ENCODE data around the gene ADA.
"Not testable (repeated sequence)": the region's sequence is repeated elsewhere in the genome, so short reads cannot be mapped to it uniquely, and the experiment has no call there.

Gene ADA

DNA sequence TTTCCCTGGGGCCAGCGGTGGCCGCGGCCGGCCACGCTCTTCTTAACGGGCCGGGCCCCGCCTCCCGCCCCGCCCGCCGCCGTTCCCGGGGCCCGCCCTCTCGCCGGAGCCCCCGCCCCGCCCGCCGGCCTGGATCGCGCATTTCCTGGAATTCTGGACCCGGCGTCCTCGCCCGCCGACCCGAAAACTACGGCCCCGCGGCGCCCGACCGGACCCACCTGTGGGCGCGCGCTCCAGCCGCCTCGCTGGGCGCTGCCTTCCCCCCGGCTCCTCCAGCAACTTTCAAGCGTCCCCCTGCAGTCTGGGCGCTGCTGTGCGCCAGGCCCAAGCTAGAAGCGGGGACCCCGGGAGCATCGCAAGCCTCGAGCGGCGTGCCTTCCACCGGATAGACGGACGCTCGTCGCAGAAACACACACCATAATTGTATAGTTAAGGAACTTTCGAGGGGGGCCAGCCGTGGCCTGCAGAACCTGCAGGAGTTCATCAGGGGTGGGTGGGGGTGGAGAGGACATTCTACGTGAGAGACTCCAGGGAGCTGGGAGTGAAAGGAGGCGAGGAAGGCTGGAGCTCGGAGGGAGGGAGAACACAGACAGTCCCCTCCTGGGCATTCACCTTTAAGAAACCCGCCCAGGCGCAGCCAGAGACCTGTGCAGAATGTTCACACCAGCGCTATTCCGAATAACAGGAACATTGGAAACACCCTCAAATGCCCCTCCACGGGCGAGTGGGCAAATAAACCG, at the start of gene ADA:
ADA (minus strand) TSS at position 16 of the 740 bp plus-strand sequence. CDS start 92 bp downstream, outside the sequence.
- DNase-seq (ENCODE audit: low spot score in 2 of 2) (peak; percentile 43 to 78), ATAC-seq (peak; percentile 74)
- H3K4me3 Mint-ChIP-seq, result peak within 1 kb of the TSS; percentile 68
- H3K4me1 Mint-ChIP-seq, result peaks cover 58% of the 10 kb centered on the region
- H3K9me3 Mint-ChIP-seq, result no peaks in the 10 kb centered on the region
- H3K36me3 Mint-ChIP-seq, result peaks cover 4% of the 10 kb centered on the region
- peak within 1 kb of the TSS; percentile 91 for H3K27ac Mint-ChIP-seq

DNA sequence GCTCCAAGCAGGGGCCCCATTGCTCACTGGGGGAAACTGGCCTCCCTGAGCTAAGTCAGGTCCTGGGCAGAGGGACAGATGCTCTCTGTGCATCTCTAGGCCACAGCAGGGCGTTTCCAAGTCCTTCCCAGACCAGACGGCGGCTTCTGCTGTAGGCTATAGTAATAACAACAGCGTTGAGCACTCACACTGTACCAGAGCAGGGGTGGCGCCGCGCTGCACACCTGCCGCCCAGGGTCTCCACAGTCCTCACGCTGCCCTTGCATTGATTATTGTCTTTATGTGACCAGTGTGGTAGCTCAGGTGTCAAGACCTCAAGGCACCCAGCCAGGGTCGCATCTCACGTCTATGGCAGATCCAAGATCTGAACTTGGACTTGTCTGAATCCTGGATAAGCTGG, 48.8 kb upstream of the ADA start:
- no peak overlapping the region for H3K4me3 Mint-ChIP-seq
- ATAC-seq (no peak), DNase-seq (ENCODE audit: low spot score in 2 of 2) (no peak)
- no peaks in the 10 kb centered on the region for H3K9me3 Mint-ChIP-seq
- no peaks in the 10 kb centered on the region for H3K4me1 Mint-ChIP-seq
- H3K27ac Mint-ChIP-seq, result no peak overlapping the region
- no peaks in the 10 kb centered on the region for H3K36me3 Mint-ChIP-seq

DNA sequence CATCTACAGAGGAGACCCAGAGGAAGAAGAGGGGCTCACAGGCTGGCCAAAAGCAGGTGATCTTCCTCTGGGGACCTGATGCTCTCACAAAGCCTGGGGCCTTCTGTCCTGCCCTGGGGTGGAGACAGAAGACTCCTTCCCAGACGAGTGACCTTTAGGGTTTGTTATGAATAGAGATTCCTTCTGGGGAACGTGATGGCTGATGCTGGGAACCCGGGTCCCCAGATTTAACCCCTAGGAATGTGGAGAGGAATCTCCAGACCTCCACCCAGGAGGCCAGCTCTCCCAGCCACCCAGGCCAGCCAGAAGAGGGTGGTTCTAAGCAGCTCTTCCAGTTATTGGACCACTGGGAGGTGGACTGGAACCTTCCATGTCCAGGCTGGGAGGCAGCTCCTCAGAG, 46.9 kb upstream of the ADA start:
- no peaks in the 10 kb centered on the region for H3K4me1 Mint-ChIP-seq
- no peak overlapping the region for H3K4me3 Mint-ChIP-seq
- DNase-seq (ENCODE audit: low spot score in 2 of 2) (no peak), ATAC-seq (no peak)
- no peak overlapping the region for H3K27ac Mint-ChIP-seq
- no peaks in the 10 kb centered on the region for H3K9me3 Mint-ChIP-seq
- H3K36me3 Mint-ChIP-seq, result no peaks in the 10 kb centered on the region

DNA sequence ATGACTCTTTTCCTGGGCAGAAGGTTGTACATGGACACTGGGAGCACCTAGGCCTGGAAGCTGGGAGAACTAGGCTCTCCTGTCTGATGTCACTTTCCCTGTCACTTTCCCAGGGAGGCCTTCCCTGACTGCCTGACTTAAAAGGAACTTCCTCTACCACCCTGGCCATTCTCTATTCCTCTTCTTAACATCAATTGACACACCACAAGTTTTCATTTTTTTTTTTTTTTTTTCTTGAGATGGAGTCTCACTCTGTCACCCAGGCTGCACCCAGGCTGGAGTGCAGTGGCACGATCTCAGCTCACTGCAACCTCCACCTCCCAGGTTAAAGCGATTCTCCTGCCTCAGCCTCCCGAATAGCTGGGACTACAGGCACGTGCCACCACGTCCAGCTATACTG, 45.5 kb upstream of the ADA start:
- H3K4me3 Mint-ChIP-seq; H3K36me3 Mint-ChIP-seq; ATAC-seq; H3K4me1 Mint-ChIP-seq; H3K27ac Mint-ChIP-seq; H3K9me3 Mint-ChIP-seq; DNase-seq (ENCODE audit: low spot score in 2 of 2): not testable (repeated sequence)

DNA sequence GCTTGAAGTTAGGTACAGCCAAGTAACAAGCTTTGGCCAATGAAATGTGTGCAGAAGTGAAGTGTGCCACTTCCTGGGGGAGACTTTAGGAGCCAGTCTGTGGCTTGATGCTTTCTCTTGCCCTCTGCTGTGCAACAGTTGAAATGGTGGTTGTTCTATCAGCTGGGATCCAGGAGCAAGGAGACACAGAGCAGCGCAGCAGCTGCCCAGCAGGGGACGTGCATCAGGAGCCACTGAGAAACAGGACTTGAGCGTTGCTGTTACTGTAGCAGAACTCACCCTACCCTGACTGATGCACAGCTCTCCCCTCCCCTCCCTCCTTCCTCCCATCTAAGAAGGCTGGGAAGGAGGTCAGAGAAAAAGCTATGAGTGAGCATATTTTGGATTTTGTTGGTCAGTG, 44.8 kb upstream of the ADA start:
- Mint-ChIP-seq H3K4me1 (no peaks in the 10 kb centered on the region), H3K4me3 (no peak overlapping the region), H3K9me3 (no peaks in the 10 kb centered on the region), H3K36me3 (no peaks in the 10 kb centered on the region), H3K27ac (no peak overlapping the region)
- DNase-seq (ENCODE audit: low spot score in 2 of 2) (no peak), ATAC-seq (no peak)

DNA sequence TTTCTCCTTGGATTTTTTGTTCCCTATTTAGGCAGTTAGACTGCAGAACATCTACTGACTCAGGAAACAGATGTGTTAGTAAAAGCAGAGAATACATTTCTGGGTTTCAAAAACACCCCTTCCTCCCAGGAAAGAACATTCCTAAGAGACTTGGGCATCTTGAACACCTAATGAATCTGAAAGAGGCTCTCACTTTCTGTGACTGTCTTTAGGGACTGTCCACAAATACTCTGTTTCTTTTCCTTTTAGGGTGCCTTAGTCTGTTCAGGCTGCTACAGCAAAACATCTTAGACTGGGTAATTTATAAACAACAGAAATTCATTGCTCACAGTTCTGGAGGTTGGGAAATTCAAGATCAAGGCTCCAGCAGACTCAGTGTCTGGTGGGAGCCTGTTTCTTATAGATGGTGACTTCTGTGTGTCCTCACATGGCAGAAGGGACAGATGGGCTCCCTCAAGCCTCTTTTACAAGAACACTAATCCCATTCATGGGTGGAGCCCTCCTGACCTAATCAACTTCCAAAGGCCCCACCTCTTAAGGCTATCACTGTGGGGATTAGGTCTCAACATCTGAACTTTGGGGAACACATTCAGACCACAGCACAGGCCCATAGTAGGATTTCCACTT, 44.3 kb upstream of the ADA start:
- Mint-ChIP-seq H3K36me3 (no peaks in the 10 kb centered on the region), H3K27ac (no peak overlapping the region), H3K4me1 (no peaks in the 10 kb centered on the region), H3K4me3 (no peak overlapping the region), H3K9me3 (no peaks in the 10 kb centered on the region)
- ATAC-seq (no peak), DNase-seq (ENCODE audit: low spot score in 2 of 2) (no peak)

DNA sequence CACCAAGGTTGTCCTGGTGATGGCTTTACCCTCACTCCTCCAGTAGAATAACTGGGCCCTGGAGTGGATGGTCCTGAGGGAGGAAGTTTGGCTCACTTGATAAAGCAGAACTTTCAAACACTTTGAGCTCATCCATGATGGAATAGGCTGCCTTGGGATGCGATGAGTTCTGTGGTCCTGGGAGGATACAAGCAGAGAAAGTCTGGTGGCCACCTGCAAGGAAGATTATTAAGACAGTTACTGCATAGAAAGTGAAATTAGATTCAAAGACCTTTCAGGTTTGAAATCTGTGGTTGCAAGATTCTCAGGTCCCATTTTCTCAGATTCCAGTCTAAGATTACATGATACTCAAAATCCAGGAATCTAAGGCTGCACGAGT, 43.8 kb upstream of the ADA start:
- no peak overlapping the region for H3K4me3 Mint-ChIP-seq
- H3K9me3 Mint-ChIP-seq, result no peaks in the 10 kb centered on the region
- DNase-seq (ENCODE audit: low spot score in 2 of 2) (no peak), ATAC-seq (no peak)
- no peaks in the 10 kb centered on the region for H3K36me3 Mint-ChIP-seq
- no peaks in the 10 kb centered on the region for H3K4me1 Mint-ChIP-seq
- H3K27ac Mint-ChIP-seq, result no peak overlapping the region

DNA sequence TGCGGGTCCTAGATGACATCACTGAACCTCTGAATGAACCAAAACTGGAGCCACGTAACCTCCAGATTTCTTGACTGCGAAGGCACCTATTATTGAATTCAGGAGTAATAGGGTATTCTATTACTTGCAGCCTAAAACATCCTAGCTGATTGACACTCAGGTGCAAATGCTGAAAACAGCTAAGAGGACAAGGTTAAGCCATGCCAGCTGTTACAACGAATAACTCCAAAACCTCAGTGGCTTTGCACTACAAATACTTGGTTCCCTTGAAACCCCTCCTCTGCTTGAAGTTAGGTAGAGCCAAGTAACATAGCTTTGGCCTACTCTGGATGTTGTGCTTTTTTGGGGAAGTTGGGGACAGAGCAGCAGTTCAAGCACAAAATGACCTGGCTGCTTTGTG, 42.7 kb upstream of the ADA start:
- H3K9me3 Mint-ChIP-seq, result no peaks in the 10 kb centered on the region
- no peak for ATAC-seq
- H3K27ac Mint-ChIP-seq, result no peak overlapping the region
- H3K4me3 Mint-ChIP-seq, result no peak overlapping the region
- H3K4me1 Mint-ChIP-seq, result no peaks in the 10 kb centered on the region
- no peaks in the 10 kb centered on the region for H3K36me3 Mint-ChIP-seq
- no peak for DNase-seq (ENCODE audit: low spot score in 2 of 2)

DNA sequence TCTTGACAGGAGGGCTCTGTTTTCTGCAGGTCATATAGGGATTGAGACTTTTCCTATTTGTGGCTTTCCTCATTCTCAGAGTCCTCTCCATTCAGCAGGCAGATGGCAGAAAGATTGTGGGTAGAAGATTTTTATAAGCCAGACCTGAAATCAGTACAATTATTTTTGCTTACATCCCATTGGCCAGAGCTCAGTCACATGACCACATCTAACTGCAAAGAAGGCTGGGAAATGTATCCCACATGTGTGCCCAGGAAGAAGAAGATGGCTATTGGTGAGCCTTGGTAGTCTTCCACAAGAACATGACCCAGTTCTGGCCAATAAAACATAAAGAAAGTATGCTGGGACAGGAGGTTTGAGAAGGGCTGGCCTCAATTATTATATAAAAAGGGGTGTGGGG, 42.1 kb upstream of the ADA start:
- no peak overlapping the region for H3K27ac Mint-ChIP-seq
- no peak overlapping the region for H3K4me3 Mint-ChIP-seq
- DNase-seq (ENCODE audit: low spot score in 2 of 2) (no peak), ATAC-seq (no peak)
- H3K36me3 Mint-ChIP-seq, result no peaks in the 10 kb centered on the region
- no peaks in the 10 kb centered on the region for H3K4me1 Mint-ChIP-seq
- no peaks in the 10 kb centered on the region for H3K9me3 Mint-ChIP-seq

DNA sequence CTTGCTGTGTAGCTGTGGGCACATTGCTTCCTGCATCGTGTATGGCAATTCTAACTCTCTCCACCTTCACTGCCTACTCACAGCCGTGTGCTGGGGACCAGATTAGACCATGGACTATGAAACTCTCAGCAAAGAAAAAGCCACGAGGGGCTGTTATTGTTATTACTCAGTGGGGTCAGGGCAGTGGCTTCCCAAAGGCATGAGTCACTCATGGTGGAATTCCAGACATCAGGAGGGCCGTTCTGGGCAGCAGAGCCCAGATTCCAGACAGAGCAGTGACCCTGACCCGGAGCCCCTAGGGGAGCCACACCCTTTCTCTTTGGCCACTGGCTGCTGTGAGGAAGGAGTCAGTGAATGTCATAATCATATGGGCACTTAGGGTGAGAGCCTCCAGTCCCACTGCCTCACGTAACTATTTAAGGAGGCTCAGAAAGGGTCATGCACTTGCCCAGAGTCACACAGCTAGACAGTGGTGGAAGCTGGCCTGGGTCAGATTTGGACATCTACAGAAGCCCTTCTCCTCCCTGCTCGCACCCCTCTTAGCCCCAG, 41.5 kb upstream of the ADA start:
- H3K4me1 Mint-ChIP-seq, result no peaks in the 10 kb centered on the region

DNA sequence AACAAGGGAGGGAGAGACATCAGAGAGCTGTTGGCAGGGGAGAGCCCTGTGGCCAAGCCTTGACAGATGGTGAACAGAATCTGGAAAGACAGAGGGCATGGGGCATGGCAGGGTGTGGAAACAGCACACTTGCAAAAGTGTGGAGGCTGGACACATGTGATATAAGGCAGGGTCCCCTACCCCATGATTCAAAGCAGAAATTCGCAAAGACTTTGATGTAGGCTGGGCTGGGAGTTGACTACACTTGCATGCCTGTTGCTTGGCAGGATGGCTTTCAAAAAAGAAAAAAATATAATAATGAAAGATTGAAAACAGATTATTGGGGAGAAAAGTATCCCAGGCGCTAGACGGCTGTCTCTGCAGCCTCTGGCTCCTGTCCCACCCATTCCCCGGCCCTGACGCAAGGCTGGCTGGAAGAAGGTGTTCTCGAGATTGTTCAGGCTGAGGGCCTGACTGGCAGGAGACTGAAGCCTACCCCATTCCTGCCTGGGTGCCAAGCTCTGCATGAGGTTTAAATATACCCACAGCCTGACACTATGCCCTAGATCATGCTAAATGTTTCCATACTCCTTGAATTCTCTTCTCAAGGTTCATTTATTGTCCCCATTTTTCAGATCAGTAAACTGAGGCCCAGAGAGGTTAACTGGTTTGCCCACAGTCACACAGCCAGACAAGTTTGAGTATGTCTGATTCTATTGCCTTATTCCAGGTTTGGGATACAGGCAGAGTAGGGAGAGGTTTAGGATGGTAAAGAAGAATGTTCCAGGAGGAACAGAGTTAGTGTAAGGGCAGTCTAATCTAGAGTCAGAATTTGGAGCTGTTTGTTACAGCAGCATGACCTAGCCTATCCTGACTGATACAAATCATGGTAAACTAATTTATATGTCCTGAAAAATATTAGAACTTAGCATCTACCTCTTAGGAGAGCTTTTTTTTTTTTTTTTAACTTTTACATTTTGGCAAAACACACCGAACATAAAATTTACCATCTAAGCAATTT, 40.2 kb upstream of the ADA start:
- no peak for DNase-seq (ENCODE audit: low spot score in 2 of 2)
- Mint-ChIP-seq H3K27ac (no peak overlapping the region), H3K36me3 (no peaks in the 10 kb centered on the region), H3K4me1 (no peaks in the 10 kb centered on the region), H3K4me3 (no peak overlapping the region), H3K9me3 (no peaks in the 10 kb centered on the region)
- no peak for ATAC-seq

More for the DNA sequence above, 41.5 kb upstream of the ADA start:
- Mint-ChIP-seq H3K36me3 (no peaks in the 10 kb centered on the region), H3K4me3 (no peak overlapping the region), H3K9me3 (no peaks in the 10 kb centered on the region), H3K27ac (no peak overlapping the region)
- ATAC-seq (no peak), DNase-seq (ENCODE audit: low spot score in 2 of 2) (no peak)

DNA sequence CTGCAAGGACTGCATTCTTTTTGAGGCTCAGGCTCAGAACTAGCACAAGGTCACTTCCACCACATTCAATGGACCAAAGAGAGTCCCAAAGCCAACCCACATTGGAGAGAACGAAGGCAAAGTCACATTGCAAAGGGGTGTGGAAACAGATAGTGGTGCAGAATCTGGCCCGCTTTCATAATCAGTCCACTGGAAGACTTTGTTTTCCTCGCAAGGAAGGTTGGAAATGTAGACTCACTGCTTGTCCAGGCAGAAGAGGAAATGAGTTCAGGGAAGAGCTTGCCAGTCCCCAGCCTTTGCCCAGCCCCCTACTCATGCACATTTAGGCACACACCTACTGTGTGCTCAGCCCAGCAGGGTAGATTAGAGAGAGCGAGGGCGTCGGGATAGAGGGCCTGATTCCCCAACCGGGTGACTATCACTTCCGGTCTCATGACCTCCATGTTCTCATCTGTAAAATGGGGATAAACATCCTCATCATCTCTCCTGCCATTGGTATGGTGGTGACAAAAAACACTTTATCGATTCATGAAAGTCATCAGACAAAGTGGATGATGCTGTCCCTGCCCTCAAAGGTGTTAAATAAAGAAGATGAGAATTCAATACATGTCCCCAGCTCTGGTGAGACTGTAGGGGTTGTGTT, 39.4 kb upstream of the ADA start:
- H3K4me1 Mint-ChIP-seq, result no peaks in the 10 kb centered on the region
- ATAC-seq (no peak), DNase-seq (ENCODE audit: low spot score in 2 of 2) (no peak)
- no peaks in the 10 kb centered on the region for H3K36me3 Mint-ChIP-seq
- H3K9me3 Mint-ChIP-seq, result no peaks in the 10 kb centered on the region
- no peak overlapping the region for H3K27ac Mint-ChIP-seq
- no peak overlapping the region for H3K4me3 Mint-ChIP-seq

DNA sequence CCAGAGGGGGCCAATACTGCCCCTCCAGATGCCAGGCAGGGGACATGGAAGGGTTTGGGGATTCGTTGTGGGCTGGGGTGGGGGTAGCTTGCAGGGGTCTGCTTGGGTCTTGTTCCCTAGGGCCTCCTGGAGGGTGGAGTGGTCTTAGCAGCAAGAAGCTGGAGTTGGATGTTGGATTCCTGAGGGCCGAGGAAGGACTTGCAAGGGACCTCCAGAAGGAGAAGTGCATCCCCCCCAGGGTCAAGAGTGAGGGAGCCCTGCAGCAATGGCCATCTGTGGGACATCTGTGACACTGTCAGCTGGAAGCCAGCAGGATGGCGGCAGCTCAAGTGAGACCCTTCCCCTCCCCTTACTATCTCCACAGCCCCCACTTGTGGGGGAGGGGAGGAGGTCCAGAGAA, 38.3 kb upstream of the ADA start:
- Mint-ChIP-seq H3K4me1 (peaks cover 8% of the 10 kb centered on the region), H3K4me3 (no peak overlapping the region), H3K9me3 (no peaks in the 10 kb centered on the region), H3K27ac (no peak overlapping the region), H3K36me3 (no peaks in the 10 kb centered on the region)
- no peak for DNase-seq (ENCODE audit: low spot score in 2 of 2)
- ATAC-seq, result no peak

DNA sequence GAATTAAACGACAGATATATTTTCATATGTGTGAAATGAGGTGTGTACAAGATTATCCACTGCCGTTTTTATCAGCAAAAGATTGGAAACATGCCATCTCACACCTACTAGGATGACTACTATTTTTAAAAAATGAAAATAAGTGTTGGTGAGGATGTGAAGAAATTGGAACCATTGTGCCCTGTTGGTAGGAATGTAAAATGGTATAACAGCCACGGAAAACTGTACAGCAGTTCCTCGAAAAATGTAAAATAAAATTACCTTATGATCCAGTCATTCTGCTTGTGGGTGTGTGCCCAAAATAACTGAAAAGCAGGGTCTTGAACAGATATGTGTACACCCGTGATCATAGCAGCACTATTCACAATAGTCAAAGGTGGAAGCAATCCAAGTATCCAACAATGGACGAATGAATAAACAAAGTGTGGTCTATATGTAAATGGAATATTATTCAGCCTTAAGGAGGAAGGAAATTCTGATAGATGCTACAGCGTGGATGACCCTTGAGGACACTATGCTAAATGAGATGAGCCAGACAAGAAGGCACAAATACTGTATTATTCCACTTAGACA, 36.6 kb upstream of the ADA start:
- ATAC-seq (no peak), DNase-seq (ENCODE audit: low spot score in 2 of 2) (no peak)
- Mint-ChIP-seq H3K4me1 (peaks cover 8% of the 10 kb centered on the region), H3K9me3 (no peaks in the 10 kb centered on the region), H3K36me3 (no peaks in the 10 kb centered on the region), H3K4me3 (no peak overlapping the region), H3K27ac (no peak overlapping the region)

DNA sequence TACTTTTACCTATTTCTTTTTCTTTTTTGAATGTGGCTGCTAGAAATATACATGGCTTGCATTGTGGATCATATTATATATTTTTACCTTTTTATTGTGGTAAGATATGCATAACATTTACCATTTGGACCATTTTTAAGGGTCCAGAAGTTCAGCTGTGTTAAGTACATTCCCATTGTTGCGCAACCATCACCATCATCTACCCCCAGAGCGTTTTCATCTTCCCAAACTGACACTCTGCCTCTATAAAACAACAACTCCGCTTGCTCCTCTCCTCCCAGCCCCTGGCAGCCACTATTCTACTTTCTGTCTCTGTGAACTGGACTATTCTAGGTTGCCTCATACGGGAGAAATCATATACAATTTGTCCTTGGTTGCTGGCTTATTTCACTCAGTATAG, 35.4 kb upstream of the ADA start:
- Mint-ChIP-seq H3K4me3 (no peak overlapping the region), H3K36me3 (no peaks in the 10 kb centered on the region), H3K4me1 (peaks cover 8% of the 10 kb centered on the region), H3K9me3 (no peaks in the 10 kb centered on the region), H3K27ac (no peak overlapping the region)
- DNase-seq (ENCODE audit: low spot score in 2 of 2), result no peak
- ATAC-seq, result no peak
